ENCODE data around the gene ELF4. TPM values are rescaled to one million over a fixed set of nuclear protein-coding genes. Genes with fewer than 3 reads are reported as not detected.

ELF4 gene
- total and polyA plus RNA-seq, 2 of the 13 experiments (the other 11 are each of a cell fraction or from before 2014, with no cell fraction given): 1.3 to 2.6 TPM

GRCh38 chrX:130060122-130061069 is 49.9 kb downstream of the ELF4 start (continued):
- TF ChIP-seq NCOR1 (IDR thresholded peaks at IDR 0.05; ENCODE audit: borderline replicate concordance, low read length): no peak
- TF ChIP-seq ZFP82 (CRISPR knock-in tag; IDR thresholded peaks at IDR 0.05; ENCODE audit: borderline replicate concordance): no peak
- TF ChIP-seq ZFYVE20 (CRISPR knock-in tag; IDR thresholded peaks at IDR 0.05; ENCODE audit: borderline replicate concordance, low read depth): no peak
- no peak for TF ChIP-seq CHD2 (IDR thresholded peaks at IDR 0.05; ENCODE audit: low read depth, low read length)
- no peak for TF ChIP-seq ZNF607 (CRISPR knock-in tag; IDR thresholded peaks at IDR 0.05; ENCODE audit: borderline replicate concordance)
- no peak for TF ChIP-seq SCMH1 (CRISPR knock-in tag; IDR thresholded peaks at IDR 0.05; ENCODE audit: borderline replicate concordance)
- no peak for TF ChIP-seq SP5 (CRISPR knock-in tag; IDR thresholded peaks at IDR 0.05; ENCODE audit: borderline replicate concordance, low read depth)
- TF ChIP-seq NFIC (IDR thresholded peaks at IDR 0.05; ENCODE audit: low read length): no peak
- TF ChIP-seq, protein P1, sequence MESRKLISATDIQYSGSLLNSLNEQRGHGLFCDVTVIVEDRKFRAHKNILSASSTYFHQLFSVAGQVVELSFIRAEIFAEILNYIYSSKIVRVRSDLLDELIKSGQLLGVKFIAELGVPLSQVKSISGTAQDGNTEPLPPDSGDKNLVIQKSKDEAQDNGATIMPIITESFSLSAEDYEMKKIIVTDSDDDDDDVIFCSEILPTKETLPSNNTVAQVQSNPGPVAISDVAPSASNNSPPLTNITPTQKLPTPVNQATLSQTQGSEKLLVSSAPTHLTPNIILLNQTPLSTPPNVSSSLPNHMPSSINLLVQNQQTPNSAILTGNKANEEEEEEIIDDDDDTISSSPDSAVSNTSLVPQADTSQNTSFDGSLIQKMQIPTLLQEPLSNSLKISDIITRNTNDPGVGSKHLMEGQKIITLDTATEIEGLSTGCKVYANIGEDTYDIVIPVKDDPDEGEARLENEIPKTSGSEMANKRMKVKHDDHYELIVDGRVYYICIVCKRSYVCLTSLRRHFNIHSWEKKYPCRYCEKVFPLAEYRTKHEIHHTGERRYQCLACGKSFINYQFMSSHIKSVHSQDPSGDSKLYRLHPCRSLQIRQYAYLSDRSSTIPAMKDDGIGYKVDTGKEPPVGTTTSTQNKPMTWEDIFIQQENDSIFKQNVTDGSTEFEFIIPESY (CRISPR knock-in tag; IDR thresholded peaks at IDR 0.05): peak; percentile 52; the same call in 1 of the 2 replicates
- TF ChIP-seq ZNF282 (IDR thresholded peaks at IDR 0.05; ENCODE audit: partially characterized antibody): no peak
- TF ChIP-seq, protein P2, sequence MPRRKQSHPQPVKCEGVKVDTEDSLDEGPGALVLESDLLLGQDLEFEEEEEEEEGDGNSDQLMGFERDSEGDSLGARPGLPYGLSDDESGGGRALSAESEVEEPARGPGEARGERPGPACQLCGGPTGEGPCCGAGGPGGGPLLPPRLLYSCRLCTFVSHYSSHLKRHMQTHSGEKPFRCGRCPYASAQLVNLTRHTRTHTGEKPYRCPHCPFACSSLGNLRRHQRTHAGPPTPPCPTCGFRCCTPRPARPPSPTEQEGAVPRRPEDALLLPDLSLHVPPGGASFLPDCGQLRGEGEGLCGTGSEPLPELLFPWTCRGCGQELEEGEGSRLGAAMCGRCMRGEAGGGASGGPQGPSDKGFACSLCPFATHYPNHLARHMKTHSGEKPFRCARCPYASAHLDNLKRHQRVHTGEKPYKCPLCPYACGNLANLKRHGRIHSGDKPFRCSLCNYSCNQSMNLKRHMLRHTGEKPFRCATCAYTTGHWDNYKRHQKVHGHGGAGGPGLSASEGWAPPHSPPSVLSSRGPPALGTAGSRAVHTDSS (CRISPR knock-in tag; conservative IDR thresholded peaks at IDR 0.05): no peak
- TF ChIP-seq ZBTB7A (CRISPR knock-in tag; IDR thresholded peaks at IDR 0.05): no peak
- no peak for TF ChIP-seq HNRNPL (IDR thresholded peaks at IDR 0.05; ENCODE audit: low read depth, low read length)
- TF ChIP-seq HOXD1 (CRISPR knock-in tag; IDR thresholded peaks at IDR 0.05): no peak
- TF ChIP-seq MAFK (conservative IDR thresholded peaks at IDR 0.05 in 1 of 2, IDR thresholded peaks at IDR 0.05 in 1 of 2; ENCODE audit: low read length in 2 of 2): no peak
- no peak for TF ChIP-seq GMEB2 (CRISPR knock-in tag; IDR thresholded peaks at IDR 0.05; ENCODE audit: low read depth)
- TF ChIP-seq ZIK1 (CRISPR knock-in tag; IDR thresholded peaks at IDR 0.05; ENCODE audit: borderline replicate concordance, low read depth): no peak
- TF ChIP-seq ZNF496 (CRISPR knock-in tag; IDR thresholded peaks at IDR 0.05; ENCODE audit: insufficient replicate concordance): no peak
- TF ChIP-seq, protein P3, sequence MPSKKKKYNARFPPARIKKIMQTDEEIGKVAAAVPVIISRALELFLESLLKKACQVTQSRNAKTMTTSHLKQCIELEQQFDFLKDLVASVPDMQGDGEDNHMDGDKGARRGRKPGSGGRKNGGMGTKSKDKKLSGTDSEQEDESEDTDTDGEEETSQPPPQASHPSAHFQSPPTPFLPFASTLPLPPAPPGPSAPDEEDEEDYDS (CRISPR knock-in tag; IDR thresholded peaks at IDR 0.05): no peak
- TF ChIP-seq, protein P4, sequence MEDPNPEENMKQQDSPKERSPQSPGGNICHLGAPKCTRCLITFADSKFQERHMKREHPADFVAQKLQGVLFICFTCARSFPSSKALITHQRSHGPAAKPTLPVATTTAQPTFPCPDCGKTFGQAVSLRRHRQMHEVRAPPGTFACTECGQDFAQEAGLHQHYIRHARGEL (CRISPR knock-in tag; IDR thresholded peaks at IDR 0.05): no peak
- TF ChIP-seq STAT5B (CRISPR knock-in tag; IDR thresholded peaks at IDR 0.05): no peak
- peak; percentile 64; the same call in 1 of the 2 replicates for TF ChIP-seq ZFY (CRISPR knock-in tag; IDR thresholded peaks at IDR 0.05)
- no peak for TF ChIP-seq ZNF564 (CRISPR knock-in tag; IDR thresholded peaks at IDR 0.05)

Measured in HepG2 (cell line).